Mucosa of gallbladder (tissue), 1 donor: ENCODE measurements around the gene HINT2. TPM values are rescaled to one million over a fixed set of nuclear protein-coding genes. Genes with fewer than 3 reads are reported as not detected.

Experiments used
- DNase-seq: peaks from one replicate; pipeline ENCODE4 v3.0.0-alpha.2; 2020; ENCODE audit warnings: low spot score
- total RNA-seq: library from RNA; stranded (reverse); gene quantifications from one replicate; pipeline ENCODE4 v1.2.1, GENCODE V29; 2021
- donor health status: DM: no; HTN: no; CAD: no.

Gene HINT2
- total RNA-seq, 1 donor from 2014 or later = 30.7 TPM

DNA sequence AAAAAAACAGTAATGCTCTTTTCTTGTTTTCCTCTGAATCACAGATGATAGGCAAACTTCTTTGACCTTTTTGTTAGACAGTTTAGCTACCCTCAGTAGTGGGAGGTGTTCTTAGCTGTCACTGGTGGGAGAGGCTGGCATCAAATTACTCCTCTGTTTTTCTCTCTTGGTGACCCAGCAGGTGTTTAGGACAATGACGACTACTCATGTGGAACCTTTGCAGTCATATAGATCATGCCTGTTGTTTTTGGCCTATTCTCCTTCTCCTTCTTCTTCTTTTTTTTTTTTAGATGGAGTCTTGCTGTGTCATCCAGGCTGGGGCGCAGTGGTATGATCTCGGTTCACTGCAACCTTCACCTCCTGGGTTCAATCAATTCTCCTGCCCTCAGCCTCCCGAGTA, 38.8 kb downstream of the HINT2 start:
- no peak for DNase-seq

- no peak for DNase-seq
Observed at GRCh38 chr9:35774907-35775635, 39.8 kb downstream of the HINT2 start.

GRCh38 chr9:35771943-35772342, 42.9 kb downstream of the HINT2 start:
- no peak for DNase-seq

DNA sequence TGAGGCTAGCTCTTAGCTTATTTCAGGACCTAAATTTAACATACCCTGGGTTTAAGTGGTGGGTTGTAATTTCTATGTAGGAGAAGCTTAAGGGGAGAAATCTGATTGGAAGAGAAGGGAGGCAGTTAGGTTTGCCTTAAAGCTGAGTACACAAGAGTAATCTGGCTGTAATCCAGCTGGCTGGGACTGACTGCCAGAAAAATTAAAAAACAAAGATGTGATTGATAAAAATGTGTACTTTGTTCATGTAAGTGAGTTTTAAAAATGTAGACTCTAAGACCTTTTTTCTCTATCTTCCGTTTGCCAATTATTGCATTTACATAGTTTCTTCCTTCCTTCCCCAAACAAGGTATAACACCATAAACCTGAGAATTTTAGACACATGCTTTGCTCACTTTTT, 43.3 kb downstream of the HINT2 start:
- DNase-seq = no peak

- no peak for DNase-seq
Observed at GRCh38 chr9:35771075-35771433, 43.8 kb downstream of the HINT2 start.

DNA sequence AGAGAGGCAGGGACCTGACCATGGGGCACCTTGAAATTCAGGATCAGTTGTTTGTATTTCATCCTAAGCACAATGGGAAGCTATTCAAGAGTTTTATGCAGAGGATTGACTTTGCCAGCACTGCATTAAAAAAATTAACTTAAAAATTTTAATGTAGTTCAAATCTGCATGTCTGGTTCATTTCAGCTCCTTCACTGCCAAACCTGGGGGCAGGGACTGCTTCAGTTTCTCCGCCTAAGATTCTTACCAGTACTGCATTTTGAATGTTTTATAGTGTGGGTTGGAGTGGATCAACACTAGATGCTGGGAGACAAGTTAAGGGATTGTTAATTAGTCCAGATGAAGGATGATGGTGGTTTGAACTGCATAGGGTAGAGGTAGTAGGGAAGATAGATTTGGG, 45.1 kb downstream of the HINT2 start:
- DNase-seq = no peak

DNA sequence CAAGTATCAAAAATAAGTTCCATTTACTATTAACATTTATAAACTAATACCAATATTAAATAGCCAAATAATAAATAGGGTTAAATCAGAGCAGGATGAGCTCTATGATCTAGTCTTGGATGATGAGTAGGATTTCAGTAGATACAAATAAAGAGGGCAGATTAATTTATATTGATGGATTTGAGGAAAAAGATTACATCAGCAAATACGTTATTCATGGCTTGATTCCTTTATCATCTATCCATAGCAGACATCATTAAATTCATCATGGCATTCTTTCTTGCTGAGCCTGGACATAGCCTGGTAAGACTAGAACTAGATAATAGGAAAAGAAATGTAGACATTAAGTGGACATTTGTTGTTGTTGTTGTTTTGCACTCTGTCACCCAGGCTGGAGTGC, 47.4 kb downstream of the HINT2 start:
- no peak for DNase-seq

DNA sequence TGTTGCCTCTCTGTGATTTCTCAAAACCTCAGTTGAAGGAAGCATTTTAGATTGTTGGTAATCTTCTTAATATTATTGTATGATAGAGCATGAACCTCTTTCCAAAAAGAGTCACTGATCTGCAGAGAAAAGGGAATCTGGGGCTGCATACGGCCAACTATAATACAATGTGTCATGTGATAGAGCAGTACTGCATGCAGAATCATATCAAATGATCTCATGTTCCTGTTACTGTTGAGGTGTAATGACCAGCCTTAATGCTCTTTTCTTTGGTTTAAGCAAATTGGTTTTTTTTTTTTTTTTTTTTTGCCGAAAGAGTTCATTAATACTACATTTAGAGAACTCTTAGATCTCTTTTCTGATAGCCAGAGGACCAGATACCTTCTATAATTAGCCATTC, 47.8 kb downstream of the HINT2 start:
- DNase-seq = no peak

GRCh38 chr9:35763803-35764202, 51.0 kb downstream of the HINT2 start:
- no peak for DNase-seq

DNA sequence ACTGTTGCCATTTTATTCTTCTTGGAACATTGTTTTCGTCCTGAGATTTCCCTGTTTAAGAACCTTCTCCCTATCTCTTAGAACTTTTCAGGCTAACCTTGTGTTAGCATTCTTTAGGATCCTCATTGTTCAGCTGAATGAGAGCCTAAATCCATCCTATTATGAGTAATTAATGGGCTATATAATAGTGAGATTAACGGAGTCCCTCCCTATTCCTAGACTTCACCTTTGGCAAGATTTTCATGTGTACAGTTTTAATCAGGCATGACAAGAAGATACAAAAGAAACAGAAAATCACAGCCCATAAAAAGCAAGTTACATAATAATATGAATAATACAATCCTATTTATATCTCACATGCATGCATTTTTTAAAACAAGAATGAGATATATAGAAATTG, 51.7 kb downstream of the HINT2 start:
- DNase-seq = no peak

Other genes starting within 250 kb of the HINT2 start
- gene TESK1, start 209.8 kb downstream of the HINT2 start, total RNA-seq = 56.9 TPM
- 2.4 TPM for gene CD72, start 196.6 kb downstream of the HINT2 start, total RNA-seq
- gene SIT1, start 164.1 kb downstream of the HINT2 start, total RNA-seq = 2.7 TPM
- gene RMRP, start 157.0 kb downstream of the HINT2 start, total RNA-seq = 17,824 TPM
- 59.2 TPM for gene CCDC107, start 156.8 kb downstream of the HINT2 start, total RNA-seq
- gene ARHGEF39, start 149.8 kb downstream of the HINT2 start, total RNA-seq = 6.4 TPM
- gene CA9, start 141.1 kb downstream of the HINT2 start, total RNA-seq = 777 TPM
- gene TPM2, start 125.1 kb downstream of the HINT2 start, total RNA-seq = 1,716 TPM
- gene TLN1, start 82.8 kb downstream of the HINT2 start, total RNA-seq = 482 TPM
- 48.1 TPM for gene CREB3, start 82.4 kb downstream of the HINT2 start, total RNA-seq
- 161 TPM for gene GBA2, start 65.8 kb downstream of the HINT2 start, total RNA-seq
- 36.6 TPM for gene RGP1, start 65.8 kb downstream of the HINT2 start, total RNA-seq
- gene MSMP, start 60.8 kb downstream of the HINT2 start, total RNA-seq = 1.1 TPM
- 22.0 TPM for gene NPR2, start 23.5 kb downstream of the HINT2 start, total RNA-seq
- 4.6 TPM for gene SPAG8, start 2.8 kb downstream of the HINT2 start, total RNA-seq
- not detected for gene FAM221B, start 13.7 kb upstream of the HINT2 start, total RNA-seq
- gene TMEM8B, start 14.2 kb upstream of the HINT2 start, total RNA-seq = 36.2 TPM
- gene OR13J1, start 55.4 kb upstream of the HINT2 start, total RNA-seq = not detected
- gene HRCT1, start 91.2 kb upstream of the HINT2 start, total RNA-seq = 2.0 TPM
- 0.83 TPM for gene SPAAR, start 94.4 kb upstream of the HINT2 start, total RNA-seq
- not detected for gene OR2S2, start 143.1 kb upstream of the HINT2 start, total RNA-seq
- gene RECK, start 221.9 kb upstream of the HINT2 start, total RNA-seq = 11.3 TPM